KBM-7 (cell line): ENCODE data around the gene FCRL6.
A peak's percentile ranks its signal among the peaks of the same experiment; 100 is the strongest.

Source experiments
- DNase-seq: peaks from one replicate; pipeline ENCODE4 v3.0.0-alpha.2; 2015
- in situ Hi-C: fragments of 300-500 bp; cut with MboI; formaldehyde crosslinking; loops from 2 replicates; pipeline ENCODE4 v1.14.3; 2020; ENCODE audit warnings: low sequenced_read_pairs, low pct_unique_long_range_greater_than_20kb, mixed read lengths

FCRL6 gene

GRCh38 chr1:159854693-159855192, 52.6 kb downstream of the FCRL6 start:
- in situ Hi-C loops, result no loop called here
- peak; percentile 36 for DNase-seq

- DNase-seq, result no peak
- in situ Hi-C loops, result no loop called here
Measured at GRCh38 chr1:159855709-159856108, 53.5 kb downstream of the FCRL6 start.

GRCh38 chr1:159856576-159856975, 54.4 kb downstream of the FCRL6 start:
- in situ Hi-C loops, result no loop called here
- no peak for DNase-seq

- no peak for DNase-seq
- in situ Hi-C loops, result no loop called here
Measured at GRCh38 chr1:159857889-159858288, 55.7 kb downstream of the FCRL6 start.

GRCh38 chr1:159859767-159860322, 57.7 kb downstream of the FCRL6 start:
- no peak for DNase-seq
- in situ Hi-C loops, result no loop called here

GRCh38 chr1:159860456-159860855, 58.3 kb downstream of the FCRL6 start:
- in situ Hi-C loops, result no loop called here
- DNase-seq, result no peak

GRCh38 chr1:159861218-159861617, 59.1 kb downstream of the FCRL6 start:
- in situ Hi-C loops, result no loop called here
- no peak for DNase-seq

GRCh38 chr1:159862031-159862430, 59.9 kb downstream of the FCRL6 start:
- in situ Hi-C loops, result no loop called here
- DNase-seq, result no peak

- no peak for DNase-seq
- in situ Hi-C loops, result no loop called here
Measured at GRCh38 chr1:159862557-159862956, 60.4 kb downstream of the FCRL6 start, which contains the start of gene VSIG8. Gene VSIG8 (minus strand): TSS chr1:159862657. CDS start chr1:159862521, 136 bp downstream.

GRCh38 chr1:159864262-159864661, 62.1 kb downstream of the FCRL6 start:
- in situ Hi-C loops, result no loop called here
- DNase-seq, result no peak
